SU-DHL-6 (cell line): ENCODE data around the gene RHEB.

ENCODE experiments used
- H2AFZ ChIP-seq: fragments of 200-600 bp; sonication (generic); 2 replicates; pipeline ENCODE4 v1.6.1; 2014; ENCODE audit warnings: low read depth, mild to moderate bottlenecking, moderate library complexity, mixed read lengths, antibody characterized with exemption, low read length; ENCODE audit not compliant: severe bottlenecking
- H3F3A ChIP-seq: fragments of 200-600 bp; shearing (Covaris generic); 2 replicates; pipeline ENCODE4 v1.6.0; 2016; ENCODE audit warnings: antibody characterized with exemption, mild to moderate bottlenecking; ENCODE audit not compliant: insufficient read depth
- H3K27ac ChIP-seq: fragments of 200-600 bp; sonication (generic); 2 replicates; pipeline ENCODE4 v1.5.1; 2016; ENCODE audit warnings: low read depth, mild to moderate bottlenecking, low read length, moderate library complexity, mixed read lengths
- H3K27me3 ChIP-seq: fragments of 200-600 bp; sonication (generic), shearing (Covaris generic); 2 replicates; pipeline ENCODE4 v1.6.0; 2014; ENCODE audit warnings: mild to moderate bottlenecking, low read length
- H3K36me3 ChIP-seq: fragments of 200-600 bp; sonication (generic); 2 replicates; pipeline ENCODE4 v1.6.1; 2014; ENCODE audit warnings: mild to moderate bottlenecking, low read length, mixed read lengths
- H3K4me2 ChIP-seq: fragments of 300-600, 200-600 bp; shearing (Covaris generic), sonication (generic); 2 replicates; pipeline ENCODE4 v1.6.0; 2014; ENCODE audit warnings: low read length, low read depth, mild to moderate bottlenecking; ENCODE audit not compliant: poor library complexity, severe bottlenecking
- H3K4me3 ChIP-seq: fragments of 200-600 bp; sonication (generic); 2 replicates; pipeline ENCODE4 v1.5.1; 2014; ENCODE audit warnings: antibody characterized with exemption, low read length, mild to moderate bottlenecking, mixed read lengths; ENCODE audit not compliant: insufficient read depth, poor library complexity, severe bottlenecking
- H3K79me2 ChIP-seq: fragments of 200-600 bp; sonication (generic); 2 replicates; pipeline ENCODE4 v1.6.1; 2014; ENCODE audit warnings: mild to moderate bottlenecking, low read length, moderate library complexity; ENCODE audit not compliant: insufficient read depth
- H3K9ac ChIP-seq: fragments of 200-600 bp; sonication (generic); 2 replicates; pipeline ENCODE4 v1.7.0; 2014; ENCODE audit warnings: mild to moderate bottlenecking, low read length
- H3K9me2 ChIP-seq: fragments of 200-600 bp; sonication (generic); replicated peaks from 2 replicates; pipeline ENCODE4 v1.6.1; 2014; ENCODE audit warnings: low read length; ENCODE audit not compliant: insufficient read depth
- H3K9me3 ChIP-seq: fragments of 200-600 bp; sonication (generic); 2 replicates; pipeline ENCODE4 v1.6.1; 2014; ENCODE audit warnings: low read length, mixed read lengths; ENCODE audit not compliant: insufficient read depth
- H4K20me1 ChIP-seq: fragments of 200-600 bp; sonication (generic); 2 replicates; pipeline ENCODE4 v1.6.1; 2014; ENCODE audit warnings: low read depth, mild to moderate bottlenecking, antibody characterized with exemption, low read length, moderate library complexity, mixed read lengths
- EZH2phosphoT487 ChIP-seq: fragments of 200-600 bp; sonication (generic), shearing (Covaris generic); conservative IDR thresholded peaks from 2 replicates; pipeline ENCODE4 v1.6.1; 2018; ENCODE audit warnings: mild to moderate bottlenecking, antibody characterized with exemption, low read length, moderate library complexity, mixed read lengths
- TF ChIP-seq, protein P1 (sequence below): fragments of 200-600 bp; sonication (generic); IDR thresholded peaks from one replicate; pipeline ENCODE4 v1.5.1; 2017; ENCODE audit warnings: antibody characterized with exemption, mild to moderate bottlenecking, low read length, moderate library complexity; ENCODE audit not compliant: insufficient read depth, poor library complexity, severe bottlenecking

Gene RHEB

DNA sequence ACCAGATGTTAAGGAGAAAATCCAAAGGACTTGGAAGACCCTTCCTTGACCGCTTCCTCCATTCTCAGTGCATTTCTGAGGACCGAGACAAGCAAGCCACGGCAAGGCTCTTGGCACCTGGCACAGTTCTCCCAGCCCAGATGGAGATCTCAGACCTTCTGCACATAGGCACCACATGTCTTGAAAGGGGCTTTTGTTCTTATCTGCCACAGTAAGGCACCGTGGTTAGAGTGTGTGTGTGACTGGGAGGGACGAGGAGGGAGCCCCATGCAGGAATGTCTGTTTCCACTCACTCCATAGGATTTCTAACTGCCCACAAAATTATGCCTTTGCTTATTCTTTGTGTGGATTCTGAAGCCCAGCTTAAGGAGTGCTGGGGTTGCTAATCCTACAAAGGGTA lies 99.6 kb downstream of the RHEB start:
- Histone ChIP-seq H3K27ac (no peak overlapping the region), H3K79me2 (no peaks in the 10 kb centered on the region), H3K27me3 (no peaks in the 10 kb centered on the region), H3K9ac (no peak overlapping the region), H3K36me3 (no peaks in the 10 kb centered on the region), H3F3A (no peaks in the 10 kb centered on the region), H4K20me1 (no peaks in the 10 kb centered on the region), H2AFZ (no peak overlapping the region), H3K9me2 (no peaks in the 10 kb centered on the region), H3K9me3 (no peaks in the 10 kb centered on the region; the same call in 1 of the 2 replicates), H3K4me2 (no peak overlapping the region), H3K4me3 (no peak overlapping the region)
- no peak for TF ChIP-seq EZH2phosphoT487
- TF ChIP-seq, protein P1, sequence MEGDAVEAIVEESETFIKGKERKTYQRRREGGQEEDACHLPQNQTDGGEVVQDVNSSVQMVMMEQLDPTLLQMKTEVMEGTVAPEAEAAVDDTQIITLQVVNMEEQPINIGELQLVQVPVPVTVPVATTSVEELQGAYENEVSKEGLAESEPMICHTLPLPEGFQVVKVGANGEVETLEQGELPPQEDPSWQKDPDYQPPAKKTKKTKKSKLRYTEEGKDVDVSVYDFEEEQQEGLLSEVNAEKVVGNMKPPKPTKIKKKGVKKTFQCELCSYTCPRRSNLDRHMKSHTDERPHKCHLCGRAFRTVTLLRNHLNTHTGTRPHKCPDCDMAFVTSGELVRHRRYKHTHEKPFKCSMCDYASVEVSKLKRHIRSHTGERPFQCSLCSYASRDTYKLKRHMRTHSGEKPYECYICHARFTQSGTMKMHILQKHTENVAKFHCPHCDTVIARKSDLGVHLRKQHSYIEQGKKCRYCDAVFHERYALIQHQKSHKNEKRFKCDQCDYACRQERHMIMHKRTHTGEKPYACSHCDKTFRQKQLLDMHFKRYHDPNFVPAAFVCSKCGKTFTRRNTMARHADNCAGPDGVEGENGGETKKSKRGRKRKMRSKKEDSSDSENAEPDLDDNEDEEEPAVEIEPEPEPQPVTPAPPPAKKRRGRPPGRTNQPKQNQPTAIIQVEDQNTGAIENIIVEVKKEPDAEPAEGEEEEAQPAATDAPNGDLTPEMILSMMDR = no peak

DNA sequence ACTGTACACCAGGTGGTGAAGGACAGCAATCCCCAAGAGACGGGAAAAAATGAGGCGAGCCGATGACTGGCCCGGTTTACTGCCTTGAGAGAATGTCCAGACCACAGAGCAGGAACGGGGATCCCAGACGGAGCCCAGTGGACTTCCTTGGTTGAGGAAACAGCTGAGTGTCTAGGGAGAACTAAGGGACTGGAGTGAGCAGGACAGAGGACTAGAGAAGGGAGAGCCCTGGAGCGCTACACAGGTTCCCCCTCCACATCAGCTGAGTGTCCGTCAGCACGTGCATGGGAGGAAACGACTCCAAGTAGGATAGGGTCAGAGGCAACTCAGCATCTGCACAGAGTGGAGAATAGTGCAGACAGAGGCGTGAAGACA lies 102.8 kb downstream of the RHEB start:
- no peaks in the 10 kb centered on the region for H3K36me3 ChIP-seq
- H3F3A ChIP-seq = no peaks in the 10 kb centered on the region
- no peaks in the 10 kb centered on the region for H3K79me2 ChIP-seq
- no peak overlapping the region for H3K9ac ChIP-seq
- H3K4me2 ChIP-seq = no peak overlapping the region
- TF ChIP-seq, protein P1 = no peak
- TF ChIP-seq EZH2phosphoT487 = no peak
- no peaks in the 10 kb centered on the region for H3K9me2 ChIP-seq
- H3K27ac ChIP-seq = no peak overlapping the region
- no peak overlapping the region for H2AFZ ChIP-seq
- no peaks in the 10 kb centered on the region for H3K27me3 ChIP-seq
- H3K4me3 ChIP-seq = no peak overlapping the region
- no peaks in the 10 kb centered on the region for H4K20me1 ChIP-seq
- no peaks in the 10 kb centered on the region; the same call in 1 of the 2 replicates for H3K9me3 ChIP-seq

- H3K27ac ChIP-seq = no peak overlapping the region
- H3K9me2 ChIP-seq = no peaks in the 10 kb centered on the region
- no peak overlapping the region for H2AFZ ChIP-seq
- no peaks in the 10 kb centered on the region for H4K20me1 ChIP-seq
- no peaks in the 10 kb centered on the region for H3K36me3 ChIP-seq
- no peak overlapping the region for H3K9ac ChIP-seq
- H3K9me3 ChIP-seq = no peaks in the 10 kb centered on the region; the same call in 1 of the 2 replicates
- TF ChIP-seq, protein P1 = no peak
- no peak for TF ChIP-seq EZH2phosphoT487
- H3K4me2 ChIP-seq = no peak overlapping the region
- H3K79me2 ChIP-seq = no peaks in the 10 kb centered on the region
- no peak overlapping the region for H3K4me3 ChIP-seq
- no peaks in the 10 kb centered on the region for H3K27me3 ChIP-seq
- H3F3A ChIP-seq = no peaks in the 10 kb centered on the region
These were observed 103.4 kb downstream of the RHEB start for GRCh38 chr7:151416112-151416940.
